Parathyroid adenoma (tissue), 2 donors: ENCODE results near the gene SLC37A3.
"Not testable (repeated sequence)": the region's sequence is repeated elsewhere in the genome, so short reads cannot be mapped to it uniquely, and the experiment has no call there.

Experiments used
- H2AFZ ChIP-seq: fragments of 300-600 bp; sonication (generic); one replicate; pipeline ENCODE4 v1.7.0; 2017; ENCODE audit warnings: antibody characterized with exemption, mild to moderate bottlenecking
- H3K27ac ChIP-seq: fragments of 300-600 bp; sonication (generic); one replicate; pipeline ENCODE4 v1.7.0; 2017
- H3K27me3 ChIP-seq: fragments of 300-600 bp; sonication (generic); one replicate; pipeline ENCODE4 v1.7.0; 2017; ENCODE audit warnings: low read length; ENCODE audit not compliant: control insufficient read depth, insufficient read depth
- H3K36me3 ChIP-seq: fragments of 300-600 bp; sonication (generic); one replicate; pipeline ENCODE4 v1.7.0; 2017; ENCODE audit warnings: low read length; ENCODE audit not compliant: control insufficient read depth, insufficient read depth
- H3K4me1 ChIP-seq: fragments of 300-600 bp; sonication (generic); one replicate; pipeline ENCODE4 v1.7.0; 2017; ENCODE audit warnings: control low read depth
- H3K4me2 ChIP-seq: fragments of 300-600 bp; sonication (generic); one replicate; pipeline ENCODE4 v1.7.0; 2017; ENCODE audit warnings: low read length
- H3K4me3 ChIP-seq: fragments of 300-600 bp; sonication (generic); one replicate; pipeline ENCODE4 v1.7.0; 2017; ENCODE audit warnings: low read depth, low read length
- H3K79me2 ChIP-seq: fragments of 300-600 bp; sonication (generic); one replicate; pipeline ENCODE4 v1.7.0; 2017; ENCODE audit warnings: control low read depth
- H3K9ac ChIP-seq: fragments of 300-600 bp; sonication (generic); one replicate; pipeline ENCODE4 v1.7.0; 2017; ENCODE audit warnings: mild to moderate bottlenecking
- H3K9me3 ChIP-seq: fragments of 300-600 bp; sonication (generic); one replicate; pipeline ENCODE4 v1.7.0; 2017; ENCODE audit warnings: low read length; ENCODE audit not compliant: control insufficient read depth
- CTCF ChIP-seq: fragments of 300-600 bp; sonication (generic); IDR thresholded peaks from one replicate; pipeline ENCODE4 v1.7.0; 2017; ENCODE audit warnings: antibody characterized with exemption, mild to moderate bottlenecking
- donor health status: primary hyperparathyroidism.

SLC37A3 gene

GRCh38 chr7:140425718-140426117 is 27.4 kb upstream of the SLC37A3 start:
- no peaks in the 10 kb centered on the region for H3K9me3 ChIP-seq
- no peak for TF ChIP-seq CTCF
- no peaks in the 10 kb centered on the region for H3K79me2 ChIP-seq
- no peaks in the 10 kb centered on the region for H3K36me3 ChIP-seq
- H3K9ac ChIP-seq: no peak overlapping the region
- no peak overlapping the region for H3K4me2 ChIP-seq
- H3K4me1 ChIP-seq: no peaks in the 10 kb centered on the region
- no peak overlapping the region for H3K4me3 ChIP-seq
- H3K27ac ChIP-seq: no peak overlapping the region
- H2AFZ ChIP-seq: no peak overlapping the region
- H3K27me3 ChIP-seq: no peaks in the 10 kb centered on the region

GRCh38 chr7:140423501-140423900 is 25.2 kb upstream of the SLC37A3 start:
- H3K9me3 ChIP-seq: no peaks in the 10 kb centered on the region
- H3K4me1 ChIP-seq: no peaks in the 10 kb centered on the region

GRCh38 chr7:140421521-140421920 is 23.2 kb upstream of the SLC37A3 start:
- Histone ChIP-seq H3K36me3 (no peaks in the 10 kb centered on the region), H3K4me1 (no peaks in the 10 kb centered on the region), H3K27me3 (no peaks in the 10 kb centered on the region), H3K27ac (no peak overlapping the region), H3K79me2 (no peaks in the 10 kb centered on the region), H3K4me2 (no peak overlapping the region), H3K9ac (no peak overlapping the region), H2AFZ (no peak overlapping the region), H3K4me3 (no peak overlapping the region), H3K9me3 (no peaks in the 10 kb centered on the region)
- no peak for TF ChIP-seq CTCF

More at GRCh38 chr7:140423501-140423900, 25.2 kb upstream of the SLC37A3 start:
- H3K27me3 ChIP-seq: no peaks in the 10 kb centered on the region
- no peak overlapping the region for H2AFZ ChIP-seq
- no peak for TF ChIP-seq CTCF
- no peaks in the 10 kb centered on the region for H3K79me2 ChIP-seq
- no peaks in the 10 kb centered on the region for H3K36me3 ChIP-seq
- H3K4me2 ChIP-seq: no peak overlapping the region
- no peak overlapping the region for H3K9ac ChIP-seq
- no peak overlapping the region for H3K4me3 ChIP-seq
- H3K27ac ChIP-seq: no peak overlapping the region

GRCh38 chr7:140418653-140419052 is 20.3 kb upstream of the SLC37A3 start:
- no peak for TF ChIP-seq CTCF
- Histone ChIP-seq H3K27ac (no peak overlapping the region), H3K4me2 (no peak overlapping the region), H3K4me3 (no peak overlapping the region), H3K36me3 (no peaks in the 10 kb centered on the region), H2AFZ (no peak overlapping the region), H3K27me3 (no peaks in the 10 kb centered on the region), H3K79me2 (no peaks in the 10 kb centered on the region), H3K9me3 (no peaks in the 10 kb centered on the region), H3K4me1 (no peaks in the 10 kb centered on the region), H3K9ac (no peak overlapping the region)

GRCh38 chr7:140418156-140418472 is 19.8 kb upstream of the SLC37A3 start:
- not testable (repeated sequence) for H3K9me3 ChIP-seq, H3K27ac ChIP-seq, H3K36me3 ChIP-seq, H2AFZ ChIP-seq, H3K27me3 ChIP-seq, H3K4me1 ChIP-seq, H3K4me2 ChIP-seq, H3K4me3 ChIP-seq, H3K9ac ChIP-seq, H3K79me2 ChIP-seq
